ENCODE results near the gene CRYZL1. TPM values are rescaled to one million over a fixed set of nuclear protein-coding genes. Genes with fewer than 3 reads are reported as not detected.
A peak's percentile ranks its signal among the peaks of the same experiment; 100 is the strongest.

The CRYZL1 gene
- polyA plus RNA-seq, 1 donor (not counting 4 experiments of a cell fraction or from before 2014, with no cell fraction given), result 48.9 TPM

DNA sequence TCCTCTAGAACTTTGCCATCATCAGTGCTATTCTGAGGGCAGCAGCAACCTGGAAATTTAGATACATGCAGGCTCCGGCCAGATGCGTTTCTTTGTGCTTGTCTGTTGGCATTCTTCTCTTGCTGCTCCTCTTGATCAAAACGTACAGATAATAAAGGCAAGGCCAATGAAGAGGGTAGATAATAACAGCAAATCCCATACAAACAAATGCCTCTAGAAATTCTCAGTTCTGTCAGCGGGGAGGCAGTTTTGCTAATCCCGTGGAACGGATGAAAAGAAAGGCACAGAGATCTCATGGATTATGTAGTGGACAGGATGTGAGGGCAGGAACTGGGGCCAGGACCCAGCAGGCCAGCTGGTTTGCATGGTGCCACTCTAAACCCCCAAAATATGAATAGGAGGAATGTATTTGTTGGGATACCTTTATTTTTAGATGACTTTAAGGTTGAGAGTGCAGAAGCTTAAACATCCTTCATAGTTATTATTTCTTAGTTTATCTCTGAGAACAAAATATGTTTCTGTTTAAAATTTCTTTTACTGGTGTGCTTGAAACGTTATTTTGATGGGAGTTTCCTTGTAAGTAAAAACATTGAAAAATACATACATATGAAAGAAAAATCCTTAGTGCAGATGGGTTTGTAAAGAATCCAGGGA is 2.2 kb upstream of the CRYZL1 start:
- no peak overlapping the region for H2AFZ ChIP-seq (ENCODE audit: control insufficient read depth, low read length)
- H3K27ac ChIP-seq (ENCODE audit: control insufficient read depth, insufficient read depth, low read length), result peak overlapping the region; percentile 67
- dilution Hi-C loops (cut with MboI; ENCODE audit: extremely low pct_ligation_motif_present, low sequenced_read_pairs), result no loop called here
- peak overlapping the region; percentile 92 for H3K4me2 ChIP-seq (ENCODE audit: control insufficient read depth, extremely low read depth, insufficient read depth, low read depth, low read length)
- no peaks in the 10 kb centered on the region for H3K9me3 ChIP-seq (ENCODE audit: control insufficient read depth, low read depth, low read length)
- peaks cover 83% of the 10 kb centered on the region for H3K79me2 ChIP-seq (ENCODE audit: control insufficient read depth, insufficient read depth, low read length)
- no peaks in the 10 kb centered on the region for H3K27me3 ChIP-seq (ENCODE audit: control insufficient read depth, extremely low read depth, insufficient read depth, low read length)
- no peaks in the 10 kb centered on the region for H3K36me3 ChIP-seq (ENCODE audit: control insufficient read depth in 2 of 2, extremely low read depth in 1 of 2, insufficient read depth in 2 of 2, low read length in 2 of 2)
- no peak for DNase-seq (ENCODE audit: low read depth, low spot score)
- peaks cover 26% of the 10 kb centered on the region for H3K4me1 ChIP-seq (ENCODE audit: control insufficient read depth, extremely low read depth, insufficient read depth, low read length)
- peak; percentile 56 for FAIRE-seq
- TF ChIP-seq, protein P1, sequence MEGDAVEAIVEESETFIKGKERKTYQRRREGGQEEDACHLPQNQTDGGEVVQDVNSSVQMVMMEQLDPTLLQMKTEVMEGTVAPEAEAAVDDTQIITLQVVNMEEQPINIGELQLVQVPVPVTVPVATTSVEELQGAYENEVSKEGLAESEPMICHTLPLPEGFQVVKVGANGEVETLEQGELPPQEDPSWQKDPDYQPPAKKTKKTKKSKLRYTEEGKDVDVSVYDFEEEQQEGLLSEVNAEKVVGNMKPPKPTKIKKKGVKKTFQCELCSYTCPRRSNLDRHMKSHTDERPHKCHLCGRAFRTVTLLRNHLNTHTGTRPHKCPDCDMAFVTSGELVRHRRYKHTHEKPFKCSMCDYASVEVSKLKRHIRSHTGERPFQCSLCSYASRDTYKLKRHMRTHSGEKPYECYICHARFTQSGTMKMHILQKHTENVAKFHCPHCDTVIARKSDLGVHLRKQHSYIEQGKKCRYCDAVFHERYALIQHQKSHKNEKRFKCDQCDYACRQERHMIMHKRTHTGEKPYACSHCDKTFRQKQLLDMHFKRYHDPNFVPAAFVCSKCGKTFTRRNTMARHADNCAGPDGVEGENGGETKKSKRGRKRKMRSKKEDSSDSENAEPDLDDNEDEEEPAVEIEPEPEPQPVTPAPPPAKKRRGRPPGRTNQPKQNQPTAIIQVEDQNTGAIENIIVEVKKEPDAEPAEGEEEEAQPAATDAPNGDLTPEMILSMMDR (optimal IDR thresholded peaks at IDR 0.05 in 1 of 3, IDR thresholded peaks at IDR 0.05 in 1 of 3, conservative IDR thresholded peaks at IDR 0.05 in 1 of 3; ENCODE audit: extremely low read depth in 1 of 3, insufficient read depth in 2 of 3, low read length in 3 of 3), result no peak
- no peak for TF ChIP-seq EZH2 (IDR thresholded peaks at IDR 0.05; ENCODE audit: low read length)
- no peaks in the 10 kb centered on the region for H4K20me1 ChIP-seq (ENCODE audit: control insufficient read depth, extremely low read depth, insufficient read depth, low read length)
- H3K9me1 ChIP-seq (ENCODE audit: control insufficient read depth, extremely low read depth, insufficient read depth, low read length), result no peaks in the 10 kb centered on the region
- peak overlapping the region; percentile 78 for H3K9ac ChIP-seq (ENCODE audit: control insufficient read depth, extremely low read depth, insufficient read depth, low read length)
- peak overlapping the region; percentile 82 to 91 (median 83) for H3K4me3 ChIP-seq (ENCODE audit: control insufficient read depth in 2 of 3, extremely low read depth in 1 of 3, insufficient read depth in 2 of 3, low read depth in 1 of 3, low read length in 3 of 3)

DNA sequence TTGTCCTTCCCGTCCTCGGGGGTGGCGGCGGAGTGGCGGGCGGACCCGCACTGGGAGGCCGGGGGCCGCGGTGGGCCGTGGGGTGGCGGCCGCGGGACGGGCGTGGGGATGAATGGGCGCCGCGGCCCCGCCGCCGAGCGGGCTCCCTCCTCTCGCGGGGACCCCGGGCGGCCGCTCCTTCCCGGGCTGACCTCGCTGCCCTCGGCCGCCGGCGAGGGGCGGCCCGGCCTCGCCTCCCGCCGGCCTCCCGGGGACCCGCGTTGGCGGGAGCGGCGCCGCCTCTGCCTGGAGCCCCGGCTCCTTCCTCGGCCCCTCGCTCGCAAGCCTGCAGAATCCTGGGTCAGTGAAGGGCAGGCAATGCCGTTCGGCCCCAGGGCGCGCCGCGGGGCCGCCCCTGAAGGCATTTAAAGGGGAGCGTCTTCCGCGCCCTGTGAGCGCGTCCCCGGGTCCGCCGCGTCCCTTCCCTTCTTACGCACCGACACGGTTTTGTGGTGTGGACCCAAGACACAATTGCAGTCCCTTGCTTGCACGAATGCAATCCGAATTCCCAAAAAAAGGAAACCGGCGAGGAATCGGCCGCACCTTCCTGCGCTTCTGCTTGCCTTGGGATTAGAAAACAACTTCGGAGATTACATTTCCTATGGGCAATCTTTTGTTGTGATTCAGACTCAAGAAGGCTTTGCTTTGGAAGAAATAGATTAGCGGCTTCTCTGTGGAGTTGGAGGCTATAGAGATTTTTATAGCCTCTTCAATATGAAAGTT is 1.5 kb upstream of the CRYZL1 start:
- H3K4me2 ChIP-seq (ENCODE audit: control insufficient read depth, extremely low read depth, insufficient read depth, low read depth, low read length), result peak overlapping the region; percentile 92
- H3K36me3 ChIP-seq (ENCODE audit: control insufficient read depth in 2 of 2, extremely low read depth in 1 of 2, insufficient read depth in 2 of 2, low read length in 2 of 2), result no peaks in the 10 kb centered on the region
- H4K20me1 ChIP-seq (ENCODE audit: control insufficient read depth, extremely low read depth, insufficient read depth, low read length), result no peaks in the 10 kb centered on the region
- no peaks in the 10 kb centered on the region for H3K9me1 ChIP-seq (ENCODE audit: control insufficient read depth, extremely low read depth, insufficient read depth, low read length)
- dilution Hi-C loops (cut with MboI; ENCODE audit: extremely low pct_ligation_motif_present, low sequenced_read_pairs), result no loop called here
- no peaks in the 10 kb centered on the region for H3K27me3 ChIP-seq (ENCODE audit: control insufficient read depth, extremely low read depth, insufficient read depth, low read length)
- no peaks in the 10 kb centered on the region for H3K9me3 ChIP-seq (ENCODE audit: control insufficient read depth, low read depth, low read length)
- no peak for DNase-seq (ENCODE audit: low read depth, low spot score)
- peak overlapping the region; percentile 67 for H3K27ac ChIP-seq (ENCODE audit: control insufficient read depth, insufficient read depth, low read length)
- H3K4me3 ChIP-seq (ENCODE audit: control insufficient read depth in 2 of 3, extremely low read depth in 1 of 3, insufficient read depth in 2 of 3, low read depth in 1 of 3, low read length in 3 of 3), result peak overlapping the region; percentile 82 to 91 (median 83)
- FAIRE-seq, result no peak
- H2AFZ ChIP-seq (ENCODE audit: control insufficient read depth, low read length), result peak overlapping the region; percentile 17
- no peak for TF ChIP-seq EZH2 (IDR thresholded peaks at IDR 0.05; ENCODE audit: low read length)
- TF ChIP-seq, protein P1 (optimal IDR thresholded peaks at IDR 0.05 in 1 of 3, IDR thresholded peaks at IDR 0.05 in 1 of 3, conservative IDR thresholded peaks at IDR 0.05 in 1 of 3; ENCODE audit: extremely low read depth in 1 of 3, insufficient read depth in 2 of 3, low read length in 3 of 3), result no peak
- peaks cover 26% of the 10 kb centered on the region for H3K4me1 ChIP-seq (ENCODE audit: control insufficient read depth, extremely low read depth, insufficient read depth, low read length)
- peak overlapping the region; percentile 78 for H3K9ac ChIP-seq (ENCODE audit: control insufficient read depth, extremely low read depth, insufficient read depth, low read length)
- H3K79me2 ChIP-seq (ENCODE audit: control insufficient read depth, insufficient read depth, low read length), result peaks cover 81% of the 10 kb centered on the region
